Sigmoid colon (tissue), 4 donors: ENCODE data around the gene SPTAN1.

Experiments
- POLR2A ChIP-seq, 2 donors: fragments of 450-650 bp; IDR thresholded peaks; one replicate each; pipeline ENCODE4 v1.6.1; 2016; ENCODE audit warnings: antibody characterized with exemption in 2 of 2, mild to moderate bottlenecking in 2 of 2, moderate library complexity in 2 of 2
- POLR2AphosphoS5 ChIP-seq, 4 donors: sonication (generic); formaldehyde crosslinking; IDR thresholded peaks; one replicate each; pipeline ENCODE4 v1.6.1; 2017; ENCODE audit warnings: antibody characterized with exemption in 4 of 4
- TF ChIP-seq, protein P1 (sequence below), 4 experiments: fragments of 450-650 bp in 3 of 4; fragments of 200-600 bp in 1 of 4; IDR thresholded peaks; one replicate each; pipeline ENCODE4 v1.5.1; 2016 to 2019; ENCODE audit warnings: antibody characterized with exemption in 4 of 4, mild to moderate bottlenecking in 3 of 4, moderate library complexity in 2 of 4

DNA sequence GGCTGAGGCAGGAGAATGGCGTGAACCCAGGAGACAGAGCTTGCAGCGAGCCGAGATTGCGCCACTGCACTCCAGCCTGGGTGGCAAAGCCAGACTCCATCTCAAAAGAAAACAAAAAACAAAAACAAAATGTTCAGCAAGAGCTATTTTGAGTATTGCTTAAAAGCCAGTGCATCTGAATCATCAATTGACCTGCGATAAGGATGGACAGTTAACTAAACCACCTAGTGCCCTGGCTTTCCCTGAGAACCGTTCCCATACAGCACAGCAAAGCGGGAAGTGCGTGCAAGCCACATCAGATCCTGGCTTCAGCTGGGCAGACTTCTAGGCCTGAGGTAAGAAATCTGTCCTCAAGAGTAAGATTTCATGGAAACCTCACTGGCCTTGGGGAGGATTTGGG lies 101.5 kb downstream of the SPTAN1 start:
- TF ChIP-seq POLR2A (IDR thresholded peaks at IDR 0.05), result no peak
- TF ChIP-seq, protein P1, sequence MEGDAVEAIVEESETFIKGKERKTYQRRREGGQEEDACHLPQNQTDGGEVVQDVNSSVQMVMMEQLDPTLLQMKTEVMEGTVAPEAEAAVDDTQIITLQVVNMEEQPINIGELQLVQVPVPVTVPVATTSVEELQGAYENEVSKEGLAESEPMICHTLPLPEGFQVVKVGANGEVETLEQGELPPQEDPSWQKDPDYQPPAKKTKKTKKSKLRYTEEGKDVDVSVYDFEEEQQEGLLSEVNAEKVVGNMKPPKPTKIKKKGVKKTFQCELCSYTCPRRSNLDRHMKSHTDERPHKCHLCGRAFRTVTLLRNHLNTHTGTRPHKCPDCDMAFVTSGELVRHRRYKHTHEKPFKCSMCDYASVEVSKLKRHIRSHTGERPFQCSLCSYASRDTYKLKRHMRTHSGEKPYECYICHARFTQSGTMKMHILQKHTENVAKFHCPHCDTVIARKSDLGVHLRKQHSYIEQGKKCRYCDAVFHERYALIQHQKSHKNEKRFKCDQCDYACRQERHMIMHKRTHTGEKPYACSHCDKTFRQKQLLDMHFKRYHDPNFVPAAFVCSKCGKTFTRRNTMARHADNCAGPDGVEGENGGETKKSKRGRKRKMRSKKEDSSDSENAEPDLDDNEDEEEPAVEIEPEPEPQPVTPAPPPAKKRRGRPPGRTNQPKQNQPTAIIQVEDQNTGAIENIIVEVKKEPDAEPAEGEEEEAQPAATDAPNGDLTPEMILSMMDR (IDR thresholded peaks at IDR 0.05), result no peak
- no peak for TF ChIP-seq POLR2AphosphoS5 (IDR thresholded peaks at IDR 0.05)
